GM18508 (cell line): ENCODE measurements around the gene SND1.
"Not testable (repeated sequence)": the region's sequence is repeated elsewhere in the genome, so short reads cannot be mapped to it uniquely, and the experiment has no call there.

ENCODE experiments used
- ATAC-seq: cut with Tn5 transposase; IDR thresholded peaks from one replicate; pipeline ENCODE4 v1.9.1; 2021; ENCODE audit warnings: moderate number of reproducible peaks; ENCODE audit not compliant: insufficient read depth, unreplicated experiment

SND1 gene

GRCh38 chr7:127897704-127898454 is 245.9 kb downstream of the SND1 start:
- ATAC-seq, result no peak

DNA sequence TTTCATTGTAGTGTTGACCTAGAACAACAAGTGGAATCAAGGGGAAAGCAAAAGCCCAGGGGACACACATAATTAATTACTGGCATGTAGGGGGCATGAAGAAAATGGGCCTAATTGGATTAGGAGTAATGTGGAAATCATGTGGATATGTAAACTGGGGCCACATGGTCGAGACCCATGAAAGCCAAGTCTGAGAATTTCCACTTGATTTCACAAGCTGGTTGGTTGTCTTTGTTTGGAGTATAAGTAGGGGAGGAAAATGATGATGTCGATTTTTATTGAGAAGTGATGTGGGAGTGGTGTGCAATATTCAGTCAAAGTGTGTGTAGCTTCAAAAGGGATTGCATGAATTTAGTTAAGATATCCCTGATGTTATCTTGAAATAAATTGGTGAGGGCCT is 247.4 kb downstream of the SND1 start:
- ATAC-seq, result no peak

- ATAC-seq, result no peak
Observed at GRCh38 chr7:127900141-127900540, 248.1 kb downstream of the SND1 start.

GRCh38 chr7:127900732-127901685 is 249.0 kb downstream of the SND1 start:
- ATAC-seq, result no peak

- ATAC-seq, result no peak
Observed at GRCh38 chr7:127901895-127902703, 250.1 kb downstream of the SND1 start.

GRCh38 chr7:127902753-127903152 is 250.8 kb downstream of the SND1 start:
- ATAC-seq, result not testable (repeated sequence)

GRCh38 chr7:127903892-127904669 is 252.1 kb downstream of the SND1 start:
- no peak for ATAC-seq

DNA sequence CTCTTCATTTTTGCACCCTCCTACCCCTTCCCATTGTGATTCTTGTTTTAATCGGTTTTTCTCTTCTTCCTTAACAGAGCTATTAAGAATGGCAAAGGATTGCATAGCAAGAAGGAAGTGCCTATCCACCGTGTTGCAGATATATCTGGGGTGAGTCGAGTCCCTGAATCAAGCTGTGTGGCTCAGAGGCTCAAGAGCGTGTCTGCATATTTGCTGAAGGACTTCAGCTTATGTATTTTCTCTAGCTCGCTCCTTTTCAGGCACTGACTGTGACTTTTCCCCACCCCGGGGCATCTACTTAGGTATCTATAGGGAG is 252.6 kb downstream of the SND1 start:
- ATAC-seq, result no peak

DNA sequence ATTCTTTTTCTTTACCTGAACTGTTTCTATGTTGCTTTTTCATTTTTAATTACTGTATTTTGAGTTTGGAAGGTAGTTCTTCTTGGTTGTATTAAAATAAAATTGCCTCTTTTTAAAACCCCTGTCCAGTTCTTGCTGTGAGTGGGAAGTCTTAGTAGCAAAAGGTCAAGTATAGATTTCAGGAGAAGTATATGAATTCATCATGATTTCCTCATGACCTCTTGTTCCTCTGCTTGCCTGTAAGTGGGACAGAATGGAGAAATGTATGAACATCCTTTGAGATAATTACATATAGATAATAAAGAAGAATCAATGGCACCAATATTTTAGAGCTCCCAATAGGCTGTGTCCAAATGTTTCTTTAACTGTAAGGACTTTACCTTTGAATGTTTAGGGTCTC is 253.0 kb downstream of the SND1 start:
- no peak for ATAC-seq

- ATAC-seq, result no peak
Observed at GRCh38 chr7:127905491-127906330, 253.7 kb downstream of the SND1 start.

GRCh38 chr7:127907110-127908040 is 255.4 kb downstream of the SND1 start:
- ATAC-seq, result no peak

DNA sequence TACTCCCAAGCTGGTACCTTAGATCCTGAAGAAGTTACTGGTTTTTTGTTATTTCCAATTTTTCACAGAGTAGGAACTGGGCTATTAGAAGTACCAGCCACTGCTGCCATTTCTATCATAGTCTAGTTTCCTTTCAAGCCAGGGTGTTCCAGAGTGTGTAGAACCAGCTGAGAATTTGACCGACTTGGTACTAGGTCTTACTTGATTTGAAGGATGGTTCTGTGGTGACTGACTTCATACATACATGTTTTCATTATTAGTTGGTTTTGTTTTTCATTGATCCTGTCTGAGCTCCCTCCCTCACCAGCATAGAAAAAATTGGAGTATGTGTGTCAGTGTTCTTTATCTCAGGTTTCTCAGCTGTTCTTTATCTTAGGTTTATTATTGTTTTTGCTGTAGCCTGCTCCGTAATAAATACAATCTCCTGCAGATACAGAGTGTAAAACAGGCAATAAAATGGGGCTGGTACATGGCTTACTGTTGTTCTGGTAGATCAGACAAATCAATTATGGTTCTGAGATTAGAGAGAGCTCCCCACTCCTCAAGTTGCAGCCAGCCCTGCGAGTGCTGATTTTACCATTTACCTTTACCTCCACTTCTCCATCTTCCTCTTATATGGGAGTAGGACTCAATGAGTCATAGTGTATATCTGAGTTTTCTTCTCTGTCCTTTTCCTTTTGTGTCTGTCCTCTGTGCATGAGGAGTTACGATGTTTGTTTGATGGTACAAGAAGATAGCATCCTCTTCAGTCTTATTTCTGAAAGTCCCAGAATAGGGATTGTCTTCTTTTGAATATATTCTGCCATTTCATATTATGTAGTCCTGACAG is 256.6 kb downstream of the SND1 start:
- no peak for ATAC-seq

GRCh38 chr7:127909424-127910152 is 257.6 kb downstream of the SND1 start:
- no peak for ATAC-seq

GRCh38 chr7:127910670-127911069 is 258.7 kb downstream of the SND1 start:
- ATAC-seq, result no peak

DNA sequence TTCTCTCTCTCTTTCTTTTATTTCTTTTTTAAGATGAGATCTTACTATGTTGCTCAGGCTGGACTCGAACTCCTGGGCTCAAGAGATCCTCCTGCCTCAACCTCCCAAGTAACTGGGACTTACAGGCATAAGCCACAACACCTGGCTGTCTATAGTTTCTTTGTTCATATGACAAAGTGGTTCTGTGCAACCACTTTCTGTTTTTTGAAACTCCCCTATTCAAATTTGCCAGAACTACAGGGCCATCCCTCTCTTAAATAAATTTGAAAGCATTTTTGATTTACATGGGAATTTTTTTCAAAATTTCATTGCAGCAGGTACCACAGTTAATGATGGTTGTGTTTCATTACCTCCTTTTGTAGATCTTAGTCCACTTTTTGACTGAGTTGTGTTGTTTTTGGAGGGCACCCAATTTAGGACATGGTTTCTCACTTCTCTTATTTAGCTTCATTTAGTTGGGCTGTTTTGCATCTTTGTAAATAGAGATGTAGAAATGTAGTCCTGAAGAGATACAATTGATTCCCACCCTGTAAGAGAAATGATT is 260.0 kb downstream of the SND1 start:
- peak; percentile 73 for ATAC-seq

GRCh38 chr7:127912901-127913300 is 260.9 kb downstream of the SND1 start:
- ATAC-seq, result no peak
